Hematopoietic multipotent progenitor cell (in vitro differentiated cells): ENCODE data around the gene ATXN7L3B. TPM values are rescaled to one million over a fixed set of nuclear protein-coding genes. Genes with fewer than 3 reads are reported as not detected.
"Not testable (repeated sequence)": the region's sequence is repeated elsewhere in the genome, so short reads cannot be mapped to it uniquely, and the experiment has no call there.

Experiments
- DNase-seq, 3 donors: peaks; one replicate each; pipeline ENCODE4 v3.0.0-alpha.2; 2011 to 2015; ENCODE audit warnings: low read depth in 2 of 3, low spot score in 2 of 3
- total RNA-seq: library from RNA; depleted of rRNA; stranded (reverse); fragments of >200 nt; gene quantifications from one replicate; pipeline ENCODE4 v1.2.3, GENCODE V29; 2012

The ATXN7L3B gene
- 40.9 TPM for total RNA-seq

DNA sequence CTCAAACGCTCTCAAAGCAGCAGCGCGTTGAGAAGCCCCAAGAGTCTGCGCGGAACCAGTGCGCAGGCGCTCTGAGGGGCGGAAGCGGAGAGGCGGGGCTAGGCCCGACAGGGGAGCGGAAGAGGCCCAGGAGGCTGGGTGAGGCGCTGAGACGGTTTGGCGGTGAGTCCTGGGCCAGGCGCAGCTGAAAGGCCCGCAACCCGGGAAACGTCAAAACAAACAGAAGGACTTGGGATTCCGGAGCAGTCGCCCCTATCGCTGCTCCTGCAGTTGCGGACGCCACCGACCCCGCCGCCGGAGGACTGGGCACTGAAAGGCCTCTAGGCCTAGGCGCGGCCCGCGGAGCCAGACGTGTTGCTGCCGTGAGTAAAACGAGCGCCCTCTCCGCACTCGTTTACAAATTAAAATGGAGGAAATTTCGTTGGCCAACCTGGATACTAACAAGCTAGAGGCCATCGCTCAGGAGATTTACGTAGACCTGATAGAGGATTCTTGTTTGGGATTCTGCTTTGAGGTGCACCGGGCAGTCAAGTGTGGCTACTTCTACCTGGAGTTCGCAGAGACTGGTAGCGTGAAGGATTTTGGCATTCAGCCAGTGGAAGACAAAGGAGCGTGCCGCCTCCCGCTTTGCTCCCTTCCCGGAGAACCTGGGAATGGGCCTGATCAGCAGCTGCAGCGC is at the start of gene ATXN7L3B:
ATXN7L3B (plus strand) TSS at position 129 of the 679 bp plus-strand sequence; CDS start at position 407, 278 bp downstream.
- DNase-seq = peak; percentile 92 to 98 (median 97)

GRCh38 chr12:74488134-74488533 is 49.5 kb upstream of the ATXN7L3B start:
- no peak for DNase-seq

DNA sequence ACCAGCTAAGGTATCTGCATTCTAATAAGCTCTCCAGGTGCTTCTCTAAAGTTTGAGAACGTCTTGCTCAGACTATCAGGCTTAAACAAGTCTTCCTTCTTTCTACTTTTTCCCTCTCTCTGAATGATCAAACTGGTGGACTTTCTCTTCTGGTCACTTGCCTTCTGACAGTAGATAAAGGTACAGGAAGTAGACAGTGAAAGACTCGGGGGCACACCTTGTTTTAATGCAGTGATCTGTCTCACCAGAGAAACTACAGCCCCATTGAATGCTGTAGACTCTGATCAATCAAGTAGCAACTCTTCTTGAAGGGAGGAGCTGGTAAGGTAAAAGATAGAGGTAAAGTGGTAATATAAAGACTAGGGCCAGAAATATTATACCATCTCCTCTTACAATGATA is 48.1 kb upstream of the ATXN7L3B start:
- no peak for DNase-seq

GRCh38 chr12:74490390-74491064 is 47.1 kb upstream of the ATXN7L3B start:
- peak in 1 of 3 donors; percentile 8 for DNase-seq

- DNase-seq = no peak
These were observed 46.3 kb upstream of the ATXN7L3B start for GRCh38 chr12:74491374-74491773.

DNA sequence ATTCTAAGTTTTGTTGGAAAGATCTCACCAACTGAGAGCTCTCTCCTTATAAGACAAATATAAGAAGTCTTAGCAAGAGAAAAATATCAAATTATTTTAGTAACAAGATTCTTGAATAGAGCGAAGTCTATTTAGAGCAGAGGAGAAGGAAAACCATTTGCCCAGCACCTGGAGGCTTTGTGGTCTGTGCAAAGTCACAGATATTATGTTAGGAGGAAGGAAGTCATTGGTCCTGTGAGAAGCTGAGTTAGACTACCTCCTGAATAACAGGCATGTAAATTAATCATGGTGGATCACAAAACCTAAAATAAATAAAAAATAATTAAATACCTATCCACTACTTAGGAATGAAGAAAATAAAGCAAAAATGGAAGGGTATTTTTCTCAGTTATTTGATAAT is 38.4 kb upstream of the ATXN7L3B start:
- DNase-seq = peak in 2 of 3 donors; percentile 18 to 51

GRCh38 chr12:74508873-74509657 is 28.6 kb upstream of the ATXN7L3B start:
- DNase-seq = not testable (repeated sequence)

GRCh38 chr12:74509886-74510285 is 27.7 kb upstream of the ATXN7L3B start:
- no peak for DNase-seq

DNA sequence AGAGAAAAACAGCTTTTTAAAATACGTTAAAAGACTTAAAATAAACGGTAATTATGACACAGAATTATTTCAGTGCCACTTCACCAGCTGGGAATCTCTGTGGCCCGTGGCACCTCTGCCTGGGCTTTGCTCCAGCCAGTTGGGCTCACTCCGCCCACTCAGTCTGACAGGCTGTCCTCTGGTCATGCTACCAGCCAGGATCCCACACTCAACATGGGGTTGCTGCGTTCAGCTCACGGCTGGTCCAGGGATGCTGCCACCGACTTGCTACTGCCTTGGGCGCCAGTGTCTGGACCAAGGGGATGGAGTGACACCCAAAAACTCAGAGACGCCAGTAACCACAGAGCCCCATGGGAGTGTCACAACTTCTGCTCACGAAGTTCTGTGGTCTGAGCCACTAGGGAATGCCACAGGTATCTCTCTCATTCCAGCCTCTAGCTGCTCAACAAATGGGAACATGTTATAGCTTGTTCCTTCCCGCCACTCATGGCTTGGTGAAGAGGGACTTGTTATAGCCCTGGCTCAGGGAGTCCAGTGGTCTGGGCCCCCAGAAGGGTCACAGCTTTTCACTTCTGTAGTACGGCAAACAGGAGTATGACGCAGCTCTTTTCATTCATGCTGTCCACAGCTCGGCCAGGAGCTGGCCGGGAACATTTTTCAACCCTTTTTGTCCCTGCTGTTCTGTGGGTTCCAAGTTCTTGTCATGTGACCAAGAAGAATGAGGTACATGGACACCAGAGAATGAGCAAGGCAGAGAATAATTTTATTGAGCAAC is 23.4 kb upstream of the ATXN7L3B start:
- no peak for DNase-seq

DNA sequence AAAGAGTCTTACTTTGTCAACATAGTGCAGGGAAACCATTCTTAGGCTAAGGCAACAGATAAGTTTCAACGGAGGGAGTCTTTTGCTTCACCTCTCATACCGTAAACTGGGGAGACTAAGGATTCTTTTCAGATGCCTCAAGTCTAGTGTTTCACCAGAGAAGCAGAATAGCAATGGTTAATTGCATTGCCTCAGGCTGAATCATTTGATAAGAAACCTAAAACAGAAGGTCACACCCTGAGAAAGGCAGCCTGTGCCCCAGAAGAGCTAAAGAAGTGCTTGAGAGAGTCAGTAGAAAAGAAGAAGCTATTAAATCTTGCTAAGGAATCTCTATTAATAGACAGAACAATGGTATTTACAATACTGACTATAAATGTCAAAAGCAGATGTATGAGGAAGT is 21.8 kb upstream of the ATXN7L3B start:
- no peak for DNase-seq

GRCh38 chr12:74526535-74526934 is 11.1 kb upstream of the ATXN7L3B start:
- no peak for DNase-seq

GRCh38 chr12:74527491-74527890 is 10.1 kb upstream of the ATXN7L3B start:
- DNase-seq = no peak

- DNase-seq = no peak
These were observed 7.0 kb upstream of the ATXN7L3B start for GRCh38 chr12:74530676-74531075.

- DNase-seq = peak in 2 of 3 donors; percentile 41 to 60
These were observed 2.1 kb upstream of the ATXN7L3B start for GRCh38 chr12:74535536-74535935.

DNA sequence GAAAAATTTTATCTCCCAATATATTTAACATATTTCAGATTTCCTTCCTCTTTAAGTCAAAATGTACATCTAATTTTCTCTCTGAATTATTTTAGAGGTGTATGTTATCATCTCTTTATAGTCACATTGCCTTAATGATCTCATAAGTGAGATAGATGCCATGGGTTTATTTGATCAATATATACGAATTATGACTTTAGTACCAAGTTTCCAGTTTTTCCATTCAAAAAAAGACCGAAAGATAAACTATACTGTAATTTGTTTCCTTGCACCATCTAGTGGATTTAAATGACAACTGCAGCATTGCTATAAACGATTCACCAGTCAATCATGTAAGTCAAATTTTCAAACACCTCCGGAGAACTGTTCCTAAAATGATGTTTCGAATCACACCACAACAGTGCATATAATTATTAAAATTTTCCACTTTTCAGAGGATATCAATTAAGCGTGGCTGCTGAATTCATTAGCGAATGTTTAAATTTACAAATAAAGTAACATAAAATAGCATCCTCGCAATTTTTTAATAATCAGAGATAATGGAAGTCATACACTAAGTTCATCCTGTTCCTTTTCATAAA is 419 bp upstream of the ATXN7L3B start:
- DNase-seq = peak in 1 of 3 donors; percentile 75

DNA sequence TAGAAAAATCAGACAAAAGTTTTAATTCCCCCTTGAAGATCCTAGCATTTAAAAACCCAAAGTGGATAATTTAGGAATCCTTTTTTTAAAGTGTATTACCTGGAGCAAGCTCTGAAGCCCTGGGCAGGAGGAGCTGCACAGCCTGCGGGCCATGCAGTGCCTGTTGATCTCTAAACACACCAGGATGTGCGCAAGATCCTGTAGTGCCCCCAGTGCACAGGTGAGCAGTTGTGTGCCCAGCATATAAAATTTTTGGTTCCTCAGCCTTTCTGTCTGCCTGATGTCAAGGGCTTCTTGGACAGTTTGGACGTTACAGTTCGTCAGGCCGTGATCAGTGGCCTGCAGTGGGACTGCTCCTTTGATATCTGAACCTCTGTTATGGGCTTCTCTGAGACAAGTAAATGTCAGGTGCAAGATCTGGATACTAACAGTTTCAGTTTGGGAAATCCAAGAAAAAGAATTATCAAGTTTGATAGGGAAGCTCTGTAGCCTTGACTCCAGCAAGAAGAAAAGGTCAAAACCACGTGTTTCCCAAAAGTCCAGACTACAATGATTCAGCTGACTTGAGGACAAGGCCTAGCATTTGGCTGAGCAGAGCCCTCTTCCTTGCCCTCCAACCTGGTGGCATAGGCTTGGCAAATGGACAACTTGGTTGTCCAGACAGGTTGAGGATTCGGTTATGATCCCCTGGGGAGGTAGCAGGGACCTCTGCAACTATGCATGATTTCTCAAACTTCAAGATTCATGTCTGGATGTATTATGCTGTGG is 1.0 kb downstream of the ATXN7L3B start:
- peak in 2 of 3 donors; percentile 16 to 34 for DNase-seq

GRCh38 chr12:74539261-74539660 is 1.6 kb downstream of the ATXN7L3B start:
- no peak for DNase-seq

GRCh38 chr12:74539765-74540526 is 2.3 kb downstream of the ATXN7L3B start:
- no peak for DNase-seq

GRCh38 chr12:74541074-74541473 is 3.4 kb downstream of the ATXN7L3B start:
- no peak for DNase-seq
